ENCODE data around the gene RD3L. TPM values are rescaled to one million over a fixed set of nuclear protein-coding genes. Genes with fewer than 3 reads are reported as not detected.

Gene RD3L
- total RNA-seq, 1 experiment from 2014 or later: not detected

DNA sequence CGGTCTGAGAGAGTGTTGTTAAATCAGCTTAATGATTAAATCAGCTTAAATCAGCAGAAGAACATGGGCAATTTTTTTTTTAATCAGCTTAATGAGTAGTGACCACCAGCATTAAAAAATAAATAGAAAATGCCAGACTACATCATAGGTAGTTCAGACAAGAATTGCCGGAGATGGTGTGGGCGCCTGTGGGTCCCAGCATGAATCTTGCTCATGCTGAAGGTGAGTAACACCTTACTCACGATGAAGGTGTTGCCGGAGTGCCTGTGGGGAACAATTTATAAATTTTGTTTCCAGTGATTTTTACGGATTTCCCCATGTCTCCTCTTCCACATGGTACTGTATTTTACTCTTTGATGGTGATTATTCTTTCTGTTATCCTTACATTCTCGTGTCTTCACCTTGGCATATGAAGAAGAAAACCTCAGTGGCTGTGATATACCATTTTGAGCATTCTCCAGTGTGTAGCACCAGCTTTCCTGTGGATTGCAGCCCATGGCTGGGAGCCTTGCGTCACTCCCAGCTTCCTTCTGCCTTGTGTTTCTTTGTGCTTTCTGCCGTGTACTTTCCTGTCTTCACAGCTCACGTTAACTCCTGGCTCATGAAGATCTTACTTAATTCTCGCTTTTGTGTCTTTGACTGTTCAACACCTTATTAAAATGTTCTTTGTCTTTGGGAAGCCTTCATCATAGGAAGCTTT, 9.4 kb downstream of the RD3L start:
- Histone ChIP-seq H3K27me3 (ENCODE audit: insufficient read depth, low read length) (no peaks in the 10 kb centered on the region; the same call in 1 of the 2 replicates), H3K9me3 (ENCODE audit: control insufficient read depth in 1 of 2, insufficient read depth in 1 of 2, low read depth in 1 of 2, low read length in 2 of 2) (no peaks in the 10 kb centered on the region), H3K4me2 (ENCODE audit: low read length) (peak overlapping the region; percentile 21), H3K4me1 (ENCODE audit: control insufficient read depth in 1 of 2, insufficient read depth in 2 of 2, low read length in 2 of 2) (peaks cover 7 to 25% of the 10 kb centered on the region in 2 experiments; a peak in 3 of 4 replicates), H3K27ac (ENCODE audit: low read depth, low read length) (no peak overlapping the region), H3K9ac (ENCODE audit: low read length) (no peak overlapping the region), H3K36me3 (ENCODE audit: control insufficient read depth in 1 of 2, insufficient read depth in 2 of 2, low read length in 2 of 2) (no peaks in the 10 kb centered on the region), H4K20me1 (ENCODE audit: insufficient read depth) (no peaks in the 10 kb centered on the region), H3K4me3 (replicated peaks in 1 of 2; ENCODE audit: low read depth in 1 of 2, low read length in 2 of 2) (no peak overlapping the region), H3K79me2 (ENCODE audit: insufficient read depth, low read length) (no peaks in the 10 kb centered on the region), H3K9me2 (ENCODE audit: insufficient read depth) (no peaks in the 10 kb centered on the region), H2AFZ (ENCODE audit: low read depth, low read length, poor library complexity, severe bottlenecking) (peak overlapping the region; percentile 50)
- RAD21 ChIA-PET (ENCODE audit: low non-redundant PET in 1 of 2, low total read pairs in 2 of 2, uncharacterized antibody in 2 of 2, unreplicated experiment in 2 of 2): no interaction called here
- intact Hi-C loops (cut with micrococcal nuclease): no loop called here
- DNase-seq (ENCODE audit: low read depth, low spot score) (no peak), ATAC-seq (peak; percentile 57; the same call in 1 of the 2 replicates)
- POLR2A ChIA-PET: no interaction called here
- CTCF ChIA-PET: no interaction called here
- TF ChIP-seq, protein P1, sequence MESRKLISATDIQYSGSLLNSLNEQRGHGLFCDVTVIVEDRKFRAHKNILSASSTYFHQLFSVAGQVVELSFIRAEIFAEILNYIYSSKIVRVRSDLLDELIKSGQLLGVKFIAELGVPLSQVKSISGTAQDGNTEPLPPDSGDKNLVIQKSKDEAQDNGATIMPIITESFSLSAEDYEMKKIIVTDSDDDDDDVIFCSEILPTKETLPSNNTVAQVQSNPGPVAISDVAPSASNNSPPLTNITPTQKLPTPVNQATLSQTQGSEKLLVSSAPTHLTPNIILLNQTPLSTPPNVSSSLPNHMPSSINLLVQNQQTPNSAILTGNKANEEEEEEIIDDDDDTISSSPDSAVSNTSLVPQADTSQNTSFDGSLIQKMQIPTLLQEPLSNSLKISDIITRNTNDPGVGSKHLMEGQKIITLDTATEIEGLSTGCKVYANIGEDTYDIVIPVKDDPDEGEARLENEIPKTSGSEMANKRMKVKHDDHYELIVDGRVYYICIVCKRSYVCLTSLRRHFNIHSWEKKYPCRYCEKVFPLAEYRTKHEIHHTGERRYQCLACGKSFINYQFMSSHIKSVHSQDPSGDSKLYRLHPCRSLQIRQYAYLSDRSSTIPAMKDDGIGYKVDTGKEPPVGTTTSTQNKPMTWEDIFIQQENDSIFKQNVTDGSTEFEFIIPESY (IDR thresholded peaks at IDR 0.05; ENCODE audit: extremely low read depth, insufficient replicate concordance, low read length): no peak
- TF ChIP-seq SRF (IDR thresholded peaks at IDR 0.05; ENCODE audit: low read depth) (no peak), EZH2phosphoT487 (IDR thresholded peaks at IDR 0.05; ENCODE audit: borderline replicate concordance) (no peak), FOSL1 (IDR thresholded peaks at IDR 0.05; ENCODE audit: low read depth) (peak; percentile 71), JUND (IDR thresholded peaks at IDR 0.05) (0 out of 2 replicates have a peak, but pooled peaks have one; percentile 25), CBX3 (IDR thresholded peaks at IDR 0.05; ENCODE audit: low read depth) (no peak), CEBPB (IDR thresholded peaks at IDR 0.05; ENCODE audit: low read depth) (peak; percentile 53), ELF1 (IDR thresholded peaks at IDR 0.05; ENCODE audit: borderline replicate concordance, low read depth) (no peak)
- BruUV-seq (replicated peaks): no TSS peak
